K562 (cell line): ENCODE measurements around the gene DNASE1L3.

Experiments used
- BRCA1 ChIP-seq, 2 experiments: fragments of 450-650 bp in 1 of 2; sonication (generic) in 1 of 2; formaldehyde crosslinking in 1 of 2; IDR thresholded peaks; 2 replicates each; pipeline versions ENCODE4 v1.5.0 to v1.6.1; 2017 to 2020; ENCODE audit warnings: mild to moderate bottlenecking in 1 of 2, missing genetic modification reagents in 1 of 2
- CHD1 ChIP-seq: fragments of 200-600 bp; sonication (generic); IDR thresholded peaks from one replicate; pipeline ENCODE4 v1.6.1; 2012; ENCODE audit warnings: mild to moderate bottlenecking, moderate library complexity, low read length, inconsistent platforms
- CTCF ChIP-seq, 3 experiments: IDR thresholded peaks in 2 of 3; conservative IDR thresholded peaks in 1 of 3; 2 replicates each; pipeline ENCODE4 v1.5.1; 2011 to 2012; ENCODE audit warnings: low read length in 3 of 3, mild to moderate bottlenecking in 3 of 3, control low read depth in 2 of 3, improper control_type of control experiment in 1 of 3, inconsistent platforms in 1 of 3, low read depth in 1 of 3, mixed read lengths in 1 of 3, moderate library complexity in 1 of 3; ENCODE audit not compliant: insufficient read depth in 2 of 3
- GABPA ChIP-seq: fragments of 200-800 bp; sonication (Bioruptor generic); conservative IDR thresholded peaks from 2 replicates; pipeline ENCODE4 v1.6.1; 2016; ENCODE audit warnings: low read depth, missing genetic modification characterization, missing compliant biosample characterization
- HDAC1 ChIP-seq, 2 experiments: fragments of 450-650 bp; IDR thresholded peaks; 2 replicates each; pipeline ENCODE4 v1.6.1; 2016 to 2017; ENCODE audit warnings: inconsistent platforms in 1 of 2, mild to moderate bottlenecking in 1 of 2, moderate library complexity in 1 of 2
- MAFK ChIP-seq: IDR thresholded peaks from 2 replicates; pipeline ENCODE4 v1.6.1; 2011; ENCODE audit warnings: low read length, improper control_type of control experiment
- MED1 ChIP-seq: sonication (generic); formaldehyde crosslinking; IDR thresholded peaks from 2 replicates; pipeline ENCODE4 v1.8.1; 2023; ENCODE audit warnings: missing genetic modification reagents, borderline replicate concordance
- MTF1 ChIP-seq: fragments of 250-450 bp; sonication (Bioruptor Pico); IDR thresholded peaks from 2 replicates; pipeline ENCODE4 v1.9.0; 2021; ENCODE audit warnings: moderate library complexity, mild to moderate bottlenecking, inconsistent platforms, borderline replicate concordance
- POLR2A ChIP-seq: fragments of 450-650 bp; conservative IDR thresholded peaks from 2 replicates; pipeline ENCODE4 v1.6.1; 2016
- RBM14 ChIP-seq: fragments of 200-400 bp; formaldehyde crosslinking; IDR thresholded peaks from 2 replicates; pipeline ENCODE4 v1.6.1; 2018; ENCODE audit warnings: low read depth, mild to moderate bottlenecking, low read length, moderate library complexity, borderline replicate concordance; ENCODE audit not compliant: insufficient read depth
- TAF1 ChIP-seq: IDR thresholded peaks from 2 replicates; pipeline ENCODE4 v1.6.1; 2011; ENCODE audit warnings: mild to moderate bottlenecking, low read length, moderate library complexity; ENCODE audit not compliant: insufficient read depth, control insufficient read depth, severe bottlenecking; ENCODE audit errors: extremely low read depth
- TRIM28 ChIP-seq: fragments of 450-650 bp; IDR thresholded peaks from 2 replicates; pipeline ENCODE4 v1.6.1; 2017
- ZFX ChIP-seq: sonication (generic); formaldehyde crosslinking; IDR thresholded peaks from 2 replicates; pipeline ENCODE4 v1.8.0; 2022; ENCODE audit warnings: mild to moderate bottlenecking, missing genetic modification reagents, moderate library complexity
- TF ChIP-seq, protein P1 (sequence below): sonication (generic); formaldehyde crosslinking; IDR thresholded peaks from 2 replicates; pipeline ENCODE4 v1.9.0; 2022; ENCODE audit warnings: mild to moderate bottlenecking, missing genetic modification reagents

- TF ChIP-seq BRCA1 (IDR thresholded peaks at IDR 0.05) (no peak), BRCA1 (CRISPR knock-in tag; IDR thresholded peaks at IDR 0.05) (no peak), POLR2A (no peak), TRIM28 (no peak), MED1 (CRISPR knock-in tag) (no peak), MAFK (no peak), CTCF (IDR thresholded peaks at IDR 0.05 in 2 of 3, conservative IDR thresholded peaks at IDR 0.05 in 1 of 3; ENCODE audit: insufficient read depth in 2 of 3, low read depth in 1 of 3, low read length in 3 of 3) (peak; percentile 55 to 63 (median 55)), GABPA (tag) (0 out of 2 replicates have a peak, but pooled peaks have one; percentile 5), HDAC1 (IDR thresholded peaks at IDR 0.05) (no peak), ZFX (CRISPR knock-in tag) (no peak), RBM14 (no peak), CHD1 (no peak), TAF1 (no peak), MTF1 (CRISPR knock-in tag) (no peak)
- TF ChIP-seq, protein P1, sequence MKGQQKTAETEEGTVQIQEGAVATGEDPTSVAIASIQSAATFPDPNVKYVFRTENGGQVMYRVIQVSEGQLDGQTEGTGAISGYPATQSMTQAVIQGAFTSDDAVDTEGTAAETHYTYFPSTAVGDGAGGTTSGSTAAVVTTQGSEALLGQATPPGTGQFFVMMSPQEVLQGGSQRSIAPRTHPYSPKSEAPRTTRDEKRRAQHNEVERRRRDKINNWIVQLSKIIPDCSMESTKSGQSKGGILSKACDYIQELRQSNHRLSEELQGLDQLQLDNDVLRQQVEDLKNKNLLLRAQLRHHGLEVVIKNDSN (CRISPR knock-in tag): no peak
These were observed 36.9 kb downstream of the DNASE1L3 start for GRCh38 chr3:58173669-58174398.
